ENCODE data around the gene KIAA1671.

KIAA1671 gene

GRCh38 chr22:24938741-24939341, 13.7 kb upstream of the KIAA1671 start:
- no peak overlapping the region for H3K27ac ChIP-seq (ENCODE audit: low read length)
- no peak overlapping the region for H3K9ac ChIP-seq (ENCODE audit: low read length)
- H3K9me3 ChIP-seq (ENCODE audit: control insufficient read depth, low read depth, low read length), result no peaks in the 10 kb centered on the region
- H3K4me3 ChIP-seq (ENCODE audit: low read length), result no peak overlapping the region
- no peaks in the 10 kb centered on the region for H3K4me1 ChIP-seq (ENCODE audit: control insufficient read depth, low read depth, low read length)
- no peaks in the 10 kb centered on the region for H3K36me3 ChIP-seq (ENCODE audit: control insufficient read depth, low read depth, low read length)
- no peaks in the 10 kb centered on the region for H3K27me3 ChIP-seq (ENCODE audit: control insufficient read depth, insufficient read depth, low read length)

DNA sequence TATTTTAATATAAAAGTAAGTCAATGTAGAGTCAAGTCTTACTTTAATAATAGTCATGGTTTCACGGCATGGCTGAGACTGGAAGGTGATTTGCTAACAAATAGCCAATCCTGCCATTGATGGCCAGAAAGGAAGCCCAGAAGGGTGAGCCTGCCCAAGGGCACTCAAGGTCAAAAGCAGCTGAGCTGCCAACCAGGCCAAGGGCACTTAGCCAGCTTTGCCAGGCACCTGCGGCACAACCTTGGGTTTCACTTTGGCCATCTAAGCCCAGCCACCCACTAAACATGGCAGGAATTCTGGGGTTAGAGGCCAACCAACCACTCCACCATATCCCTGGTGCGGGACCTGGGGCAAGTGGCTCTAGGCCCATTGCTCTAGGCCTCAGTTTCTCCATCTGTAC, 10.2 kb upstream of the KIAA1671 start:
- Histone ChIP-seq H3K4me3 (ENCODE audit: low read length) (no peak overlapping the region), H3K9ac (ENCODE audit: low read length) (no peak overlapping the region), H3K27me3 (ENCODE audit: control insufficient read depth, insufficient read depth, low read length) (no peaks in the 10 kb centered on the region), H3K27ac (ENCODE audit: low read length) (no peak overlapping the region), H3K4me1 (ENCODE audit: control insufficient read depth, low read depth, low read length) (no peaks in the 10 kb centered on the region), H3K36me3 (ENCODE audit: control insufficient read depth, low read depth, low read length) (no peaks in the 10 kb centered on the region), H3K9me3 (ENCODE audit: control insufficient read depth, low read depth, low read length) (no peaks in the 10 kb centered on the region)

GRCh38 chr22:24944217-24944937, 8.1 kb upstream of the KIAA1671 start:
- Histone ChIP-seq H3K4me3 (ENCODE audit: low read length) (no peak overlapping the region), H3K9ac (ENCODE audit: low read length) (no peak overlapping the region), H3K27me3 (ENCODE audit: control insufficient read depth, insufficient read depth, low read length) (no peaks in the 10 kb centered on the region), H3K4me1 (ENCODE audit: control insufficient read depth, low read depth, low read length) (peaks cover 3% of the 10 kb centered on the region), H3K36me3 (ENCODE audit: control insufficient read depth, low read depth, low read length) (no peaks in the 10 kb centered on the region), H3K9me3 (ENCODE audit: control insufficient read depth, low read depth, low read length) (no peaks in the 10 kb centered on the region), H3K27ac (ENCODE audit: low read length) (no peak overlapping the region)

DNA sequence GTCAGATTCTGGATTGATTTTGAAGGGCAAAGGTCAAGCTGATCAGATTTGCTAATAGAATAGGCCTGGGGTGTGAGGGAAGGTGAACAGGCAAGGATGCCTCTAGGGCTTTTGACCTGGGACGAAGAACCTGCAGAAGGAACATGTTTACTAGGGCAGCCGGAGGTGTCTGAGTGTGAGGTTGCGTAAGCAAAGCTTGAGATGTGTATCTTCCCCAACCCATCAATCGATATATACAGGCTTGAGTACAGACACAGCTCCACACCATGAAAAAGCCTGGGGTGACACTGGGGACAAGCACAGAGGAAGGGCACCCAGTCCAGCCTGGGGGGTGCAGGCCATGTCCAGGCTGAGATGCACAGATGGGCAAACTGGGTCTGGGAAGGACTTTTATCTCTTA, 7.1 kb upstream of the KIAA1671 start:
- H3K27me3 ChIP-seq (ENCODE audit: control insufficient read depth, insufficient read depth, low read length), result no peaks in the 10 kb centered on the region
- H3K9me3 ChIP-seq (ENCODE audit: control insufficient read depth, low read depth, low read length), result no peaks in the 10 kb centered on the region
- H3K9ac ChIP-seq (ENCODE audit: low read length), result no peak overlapping the region
- peaks cover 13% of the 10 kb centered on the region for H3K4me1 ChIP-seq (ENCODE audit: control insufficient read depth, low read depth, low read length)
- H3K27ac ChIP-seq (ENCODE audit: low read length), result no peak overlapping the region
- no peaks in the 10 kb centered on the region for H3K36me3 ChIP-seq (ENCODE audit: control insufficient read depth, low read depth, low read length)
- H3K4me3 ChIP-seq (ENCODE audit: low read length), result no peak overlapping the region

GRCh38 chr22:24947383-24947782, 5.1 kb upstream of the KIAA1671 start:
- no peaks in the 10 kb centered on the region for H3K36me3 ChIP-seq (ENCODE audit: control insufficient read depth, low read depth, low read length)
- no peak overlapping the region for H3K27ac ChIP-seq (ENCODE audit: low read length)
- no peaks in the 10 kb centered on the region for H3K27me3 ChIP-seq (ENCODE audit: control insufficient read depth, insufficient read depth, low read length)
- no peak overlapping the region for H3K4me3 ChIP-seq (ENCODE audit: low read length)
- H3K9ac ChIP-seq (ENCODE audit: low read length), result no peak overlapping the region
- no peaks in the 10 kb centered on the region for H3K9me3 ChIP-seq (ENCODE audit: control insufficient read depth, low read depth, low read length)
- peaks cover 17% of the 10 kb centered on the region for H3K4me1 ChIP-seq (ENCODE audit: control insufficient read depth, low read depth, low read length)

DNA sequence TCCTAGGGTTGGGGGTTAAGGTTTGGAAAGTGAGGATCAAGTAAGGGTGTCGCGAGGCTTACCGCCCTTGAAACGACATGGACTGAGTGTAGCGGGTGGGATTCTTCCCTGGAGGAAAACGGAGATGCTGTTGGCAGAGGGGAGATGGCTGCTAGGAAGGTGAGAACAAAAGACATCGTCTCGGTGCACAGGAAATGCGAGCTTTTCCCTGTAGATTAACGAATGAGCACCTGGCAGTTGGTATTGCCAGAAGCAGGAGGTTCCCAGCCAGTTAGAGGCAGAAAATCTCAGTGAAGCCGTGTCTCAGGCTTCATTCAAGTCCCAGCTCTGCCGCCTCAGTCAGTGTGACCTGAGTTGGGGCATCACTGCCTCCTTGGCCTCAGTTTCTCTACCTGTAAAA, 4.6 kb upstream of the KIAA1671 start:
- H3K9ac ChIP-seq (ENCODE audit: low read length), result no peak overlapping the region
- no peak overlapping the region for H3K4me3 ChIP-seq (ENCODE audit: low read length)
- H3K27me3 ChIP-seq (ENCODE audit: control insufficient read depth, insufficient read depth, low read length), result no peaks in the 10 kb centered on the region
- H3K27ac ChIP-seq (ENCODE audit: low read length), result no peak overlapping the region
- H3K9me3 ChIP-seq (ENCODE audit: control insufficient read depth, low read depth, low read length), result no peaks in the 10 kb centered on the region
- H3K4me1 ChIP-seq (ENCODE audit: control insufficient read depth, low read depth, low read length), result peaks cover 17% of the 10 kb centered on the region
- no peaks in the 10 kb centered on the region for H3K36me3 ChIP-seq (ENCODE audit: control insufficient read depth, low read depth, low read length)

DNA sequence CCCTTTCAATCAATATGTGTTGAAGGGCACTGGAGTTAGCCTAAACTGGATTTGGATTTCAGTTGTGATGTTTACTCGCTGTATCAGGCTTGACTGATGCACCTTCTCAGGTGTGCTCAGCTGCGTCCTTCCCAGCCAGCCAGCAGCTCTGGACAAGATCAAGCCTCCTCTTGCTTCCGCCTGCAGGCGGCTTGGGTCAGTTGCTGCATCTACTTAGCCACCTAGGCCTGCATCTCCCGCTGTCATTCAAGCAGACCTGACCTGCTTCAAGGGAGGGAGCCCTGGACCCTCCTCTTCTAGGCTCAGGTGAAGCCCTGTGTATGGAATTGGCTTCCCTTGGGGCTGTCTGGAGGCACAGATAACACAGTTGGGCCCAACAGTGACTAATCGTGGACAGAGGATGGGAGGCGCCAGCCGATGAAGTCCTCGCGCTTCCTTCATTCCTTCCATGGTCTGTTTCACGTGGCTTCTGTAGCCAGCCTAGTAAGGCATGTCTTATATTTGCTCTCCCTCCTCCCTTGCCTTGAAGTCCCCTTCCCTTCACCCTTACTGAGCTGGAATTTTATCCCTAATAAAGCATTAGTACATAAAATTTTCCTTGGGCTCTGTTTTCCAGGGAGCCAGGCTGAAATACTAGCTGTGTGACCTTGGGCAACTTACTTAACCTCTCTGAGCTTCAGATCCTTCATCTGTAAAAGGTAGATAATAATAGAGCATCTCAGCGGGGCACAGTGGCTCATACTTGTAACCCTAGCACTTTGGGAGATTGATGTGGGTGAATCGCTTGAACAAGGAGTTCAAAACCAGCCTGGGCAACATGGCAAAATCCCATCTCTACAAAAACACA, 3.9 kb upstream of the KIAA1671 start:
- Histone ChIP-seq H3K27me3 (ENCODE audit: control insufficient read depth, insufficient read depth, low read length) (peaks cover under 1% of the 10 kb centered on the region), H3K4me3 (ENCODE audit: low read length) (no peak overlapping the region), H3K36me3 (ENCODE audit: control insufficient read depth, low read depth, low read length) (no peaks in the 10 kb centered on the region), H3K9me3 (ENCODE audit: control insufficient read depth, low read depth, low read length) (no peaks in the 10 kb centered on the region), H3K4me1 (ENCODE audit: control insufficient read depth, low read depth, low read length) (peaks cover 17% of the 10 kb centered on the region), H3K9ac (ENCODE audit: low read length) (no peak overlapping the region), H3K27ac (ENCODE audit: low read length) (no peak overlapping the region)

DNA sequence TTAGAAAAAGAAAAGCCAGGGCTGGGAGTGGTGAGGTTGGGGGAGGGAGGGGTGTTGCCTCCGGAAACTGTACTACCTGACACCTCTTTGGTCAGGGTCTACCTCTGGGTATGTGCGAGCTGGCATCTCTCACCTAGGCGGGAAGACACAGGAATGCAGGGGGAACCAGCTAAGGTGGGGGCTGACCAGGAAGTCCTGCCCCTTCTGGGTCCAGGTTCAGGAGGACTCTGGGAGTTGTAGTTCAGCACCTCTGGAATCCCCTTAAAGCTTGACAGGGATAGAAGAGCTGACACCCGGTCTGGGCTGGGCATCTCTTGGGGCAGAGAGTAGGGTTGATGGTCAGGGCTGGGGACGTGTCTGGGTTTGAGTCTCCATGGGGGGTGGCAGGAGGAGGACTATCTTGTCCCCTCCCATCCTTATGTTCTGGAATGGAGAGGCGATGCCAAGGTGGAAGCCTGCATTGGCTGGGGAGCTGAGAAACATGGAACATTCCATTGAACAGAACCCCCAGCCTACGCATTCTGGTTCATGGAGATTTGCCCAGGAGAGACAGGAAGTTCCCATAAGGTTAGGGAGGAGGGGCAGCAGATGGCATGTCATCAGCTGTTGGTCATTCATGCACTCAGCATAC, 2.1 kb upstream of the KIAA1671 start:
- Histone ChIP-seq H3K36me3 (ENCODE audit: control insufficient read depth, low read depth, low read length) (no peaks in the 10 kb centered on the region), H3K4me3 (ENCODE audit: low read length) (peak overlapping the region; percentile 47), H3K27ac (ENCODE audit: low read length) (no peak overlapping the region), H3K9ac (ENCODE audit: low read length) (no peak overlapping the region), H3K9me3 (ENCODE audit: control insufficient read depth, low read depth, low read length) (no peaks in the 10 kb centered on the region), H3K27me3 (ENCODE audit: control insufficient read depth, insufficient read depth, low read length) (peaks cover 8% of the 10 kb centered on the region), H3K4me1 (ENCODE audit: control insufficient read depth, low read depth, low read length) (peaks cover 21% of the 10 kb centered on the region)

GRCh38 chr22:24952837-24953383, 394 bp downstream of the KIAA1671 start:
- H3K4me1 ChIP-seq (ENCODE audit: control insufficient read depth, low read depth, low read length), result peaks cover 18% of the 10 kb centered on the region
- no peaks in the 10 kb centered on the region for H3K9me3 ChIP-seq (ENCODE audit: control insufficient read depth, low read depth, low read length)
- peak overlapping the region; percentile 24 for H3K27ac ChIP-seq (ENCODE audit: low read length)
- peak overlapping the region; percentile 82 for H3K4me3 ChIP-seq (ENCODE audit: low read length)
- H3K9ac ChIP-seq (ENCODE audit: low read length), result peak overlapping the region; percentile 86
- H3K36me3 ChIP-seq (ENCODE audit: control insufficient read depth, low read depth, low read length), result no peaks in the 10 kb centered on the region
- peaks cover 8% of the 10 kb centered on the region for H3K27me3 ChIP-seq (ENCODE audit: control insufficient read depth, insufficient read depth, low read length)

DNA sequence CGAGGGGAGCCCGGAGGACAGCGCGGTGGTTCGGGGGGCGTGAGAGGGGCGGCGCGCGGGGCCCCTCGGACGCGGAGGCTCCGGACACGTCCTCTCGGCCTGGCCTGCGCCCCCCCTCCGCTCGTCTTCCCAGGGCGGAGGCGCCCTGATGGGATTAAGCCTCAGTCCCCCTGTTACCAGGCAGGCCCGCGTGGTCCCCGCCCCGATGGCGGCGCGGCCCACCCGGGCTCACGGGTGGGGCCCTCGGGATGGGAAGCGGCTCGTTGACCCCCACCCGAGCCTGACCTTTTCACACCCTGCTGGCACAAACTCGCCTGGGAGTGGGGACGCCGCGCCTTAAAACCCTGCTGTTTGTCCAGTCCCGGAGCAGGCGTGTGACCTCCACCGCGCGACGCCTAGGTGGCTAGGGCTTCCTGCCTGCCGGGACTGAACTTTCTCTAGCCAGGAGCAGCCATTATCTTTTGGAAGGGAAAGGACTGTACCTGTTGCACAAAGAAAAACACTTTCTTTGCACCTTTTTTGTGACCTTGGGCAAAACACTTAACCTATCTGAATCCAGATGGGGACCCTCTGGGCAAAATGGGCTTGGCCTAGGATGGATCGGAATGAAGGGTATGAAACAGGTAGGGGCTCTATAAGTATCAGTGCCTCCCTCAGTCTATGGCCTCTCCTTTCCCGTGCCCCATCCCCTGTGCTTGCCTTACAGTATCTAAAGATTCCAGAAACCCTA, 1.0 kb downstream of the KIAA1671 start:
- peak overlapping the region; percentile 82 for H3K4me3 ChIP-seq (ENCODE audit: low read length)
- H3K4me1 ChIP-seq (ENCODE audit: control insufficient read depth, low read depth, low read length), result peaks cover 18% of the 10 kb centered on the region
- H3K36me3 ChIP-seq (ENCODE audit: control insufficient read depth, low read depth, low read length), result no peaks in the 10 kb centered on the region
- peak overlapping the region; percentile 24 for H3K27ac ChIP-seq (ENCODE audit: low read length)
- H3K27me3 ChIP-seq (ENCODE audit: control insufficient read depth, insufficient read depth, low read length), result peaks cover 8% of the 10 kb centered on the region
- H3K9me3 ChIP-seq (ENCODE audit: control insufficient read depth, low read depth, low read length), result no peaks in the 10 kb centered on the region
- H3K9ac ChIP-seq (ENCODE audit: low read length), result peak overlapping the region; percentile 86

GRCh38 chr22:24954114-24954463, 1.6 kb downstream of the KIAA1671 start:
- Histone ChIP-seq H3K27me3 (ENCODE audit: control insufficient read depth, insufficient read depth, low read length) (peaks cover 8% of the 10 kb centered on the region), H3K4me3 (ENCODE audit: low read length) (peak overlapping the region; percentile 82), H3K36me3 (ENCODE audit: control insufficient read depth, low read depth, low read length) (no peaks in the 10 kb centered on the region), H3K27ac (ENCODE audit: low read length) (no peak overlapping the region), H3K4me1 (ENCODE audit: control insufficient read depth, low read depth, low read length) (peaks cover 18% of the 10 kb centered on the region), H3K9me3 (ENCODE audit: control insufficient read depth, low read depth, low read length) (no peaks in the 10 kb centered on the region), H3K9ac (ENCODE audit: low read length) (peak overlapping the region; percentile 86)
